H1 (cell line): ENCODE results near the gene TNS4. TPM values are rescaled to one million over a fixed set of nuclear protein-coding genes. Genes with fewer than 3 reads are reported as not detected.

Experiments
- CTCF ChIP-seq, 3 experiments: IDR thresholded peaks; 1 replicate in 2 of 3; 2 replicates in 1 of 3; pipeline versions ENCODE4 v1.5.1 to v1.6.1; 2011; ENCODE audit warnings: low read length in 3 of 3, mild to moderate bottlenecking in 3 of 3, inconsistent platforms in 2 of 3, low read depth in 1 of 3, moderate library complexity in 1 of 3; ENCODE audit not compliant: insufficient read depth in 1 of 3; ENCODE audit errors: control extremely low read depth in 1 of 3
- JUND ChIP-seq: IDR thresholded peaks from 2 replicates; pipeline ENCODE4 v1.6.1; 2011; ENCODE audit warnings: mild to moderate bottlenecking, improper control_type of control experiment, low read length
- RFX5 ChIP-seq: IDR thresholded peaks from 2 replicates; pipeline ENCODE4 v1.6.1; 2011; ENCODE audit warnings: low read depth, low read length, improper control_type of control experiment, borderline replicate concordance
- SIN3A ChIP-seq, 2 experiments: IDR thresholded peaks in 1 of 2; conservative IDR thresholded peaks in 1 of 2; 2 replicates each; pipeline ENCODE4 v1.6.1; 2011 to 2012; ENCODE audit warnings: low read length in 2 of 2, improper control_type of control experiment in 1 of 2, low read depth in 1 of 2, mild to moderate bottlenecking in 1 of 2
- polyA plus RNA-seq, 7 experiments: library from polyadenylated mRNA; depleted of rRNA in 3 of 7; stranded (reverse) in 5 of 7; unstranded in 2 of 7; fragments of >200 nt in 5 of 7; fragments of 200-250 nt in 2 of 7; gene quantifications; 1 replicate in 5 of 7; 2 replicates in 1 of 7; 4 replicates in 1 of 7; pipeline versions ENCODE4 v1.2.1 to v1.2.3, GENCODE V29; 2011 to 2013; ENCODE audit warnings: missing spikeins in 2 of 7, mixed read lengths in 2 of 7
- total RNA-seq: library from RNA; stranded (reverse); fragmentation: NEBNext Ultra II Directional; extraction: Animal tissue kit (Norgen Biotek cat#: 25700); gene quantifications from 2 replicates; pipeline ENCODE4 v1.2.1, GENCODE V29; 2021

The TNS4 gene
- total and polyA plus RNA-seq, 2 of the 8 experiments (the other 6 are each of a cell fraction or from before 2014, with no cell fraction given) = 0.20 to 0.21 TPM

- TF ChIP-seq CTCF (IDR thresholded peaks at IDR 0.05; ENCODE audit: control extremely low read depth in 1 of 3, insufficient read depth in 1 of 3, low read depth in 1 of 3, low read length in 3 of 3) = no peak
- no peak for TF ChIP-seq JUND
- TF ChIP-seq RFX5 = no peak
- TF ChIP-seq SIN3A (conservative IDR thresholded peaks at IDR 0.05 in 1 of 2, IDR thresholded peaks at IDR 0.05 in 1 of 2; ENCODE audit: low read depth in 1 of 2, low read length in 2 of 2) = no peak
Observed at GRCh38 chr17:40448639-40449261, 52.7 kb downstream of the TNS4 start (continued).
